Measurements from ENCODE around the gene ADM2.

DNA sequence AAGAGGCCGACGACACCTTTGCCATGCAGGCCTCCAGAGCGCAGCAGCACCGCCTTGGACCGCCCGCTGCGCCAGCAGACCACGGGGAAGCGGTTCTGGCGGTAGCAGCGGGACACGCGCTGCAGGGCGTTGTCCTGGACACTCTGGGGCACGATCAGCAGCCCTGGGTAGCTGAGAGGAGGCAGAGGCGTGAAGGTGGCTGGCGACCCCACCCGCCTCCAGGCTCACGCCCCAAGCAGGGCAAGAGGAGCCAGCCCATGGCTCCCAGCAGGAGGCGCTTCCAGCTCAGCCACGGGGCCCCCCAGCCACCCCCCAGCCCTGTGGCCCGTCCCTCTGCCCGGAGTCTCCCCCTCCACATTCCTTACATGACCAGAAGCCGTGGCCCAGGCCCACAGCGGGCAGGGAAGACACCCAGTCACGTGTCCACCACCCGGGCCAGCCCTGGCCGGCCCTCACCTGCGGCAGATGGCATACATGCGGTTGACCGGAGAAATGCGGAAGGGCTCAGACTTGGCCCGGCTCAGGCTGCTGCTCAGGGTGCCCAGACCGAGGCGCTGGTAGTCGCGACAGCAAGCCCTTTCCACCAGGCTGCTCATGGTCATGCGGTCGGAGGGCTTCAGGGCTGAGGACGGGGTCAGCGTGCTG is 21.7 kb upstream of the ADM2 start:
- TF ChIP-seq, protein P1, sequence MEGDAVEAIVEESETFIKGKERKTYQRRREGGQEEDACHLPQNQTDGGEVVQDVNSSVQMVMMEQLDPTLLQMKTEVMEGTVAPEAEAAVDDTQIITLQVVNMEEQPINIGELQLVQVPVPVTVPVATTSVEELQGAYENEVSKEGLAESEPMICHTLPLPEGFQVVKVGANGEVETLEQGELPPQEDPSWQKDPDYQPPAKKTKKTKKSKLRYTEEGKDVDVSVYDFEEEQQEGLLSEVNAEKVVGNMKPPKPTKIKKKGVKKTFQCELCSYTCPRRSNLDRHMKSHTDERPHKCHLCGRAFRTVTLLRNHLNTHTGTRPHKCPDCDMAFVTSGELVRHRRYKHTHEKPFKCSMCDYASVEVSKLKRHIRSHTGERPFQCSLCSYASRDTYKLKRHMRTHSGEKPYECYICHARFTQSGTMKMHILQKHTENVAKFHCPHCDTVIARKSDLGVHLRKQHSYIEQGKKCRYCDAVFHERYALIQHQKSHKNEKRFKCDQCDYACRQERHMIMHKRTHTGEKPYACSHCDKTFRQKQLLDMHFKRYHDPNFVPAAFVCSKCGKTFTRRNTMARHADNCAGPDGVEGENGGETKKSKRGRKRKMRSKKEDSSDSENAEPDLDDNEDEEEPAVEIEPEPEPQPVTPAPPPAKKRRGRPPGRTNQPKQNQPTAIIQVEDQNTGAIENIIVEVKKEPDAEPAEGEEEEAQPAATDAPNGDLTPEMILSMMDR (IDR thresholded peaks at IDR 0.05; ENCODE audit: low read length), result no peak
- TF ChIP-seq EZH2phosphoT487 (IDR thresholded peaks at IDR 0.05; ENCODE audit: low read length), result no peak
- TF ChIP-seq EZH2 (optimal IDR thresholded peaks at IDR 0.05; ENCODE audit: low read depth, low read length), result no peak
